ENCODE measurements around the gene REV3L.
"Not testable (repeated sequence)": the region's sequence is repeated elsewhere in the genome, so short reads cannot be mapped to it uniquely, and the experiment has no call there.

The REV3L gene

GRCh38 chr6:111291336-111292259, 191.4 kb downstream of the REV3L start:
- no peak for DNase-seq

GRCh38 chr6:111290689-111291335, 192.2 kb downstream of the REV3L start:
- DNase-seq: not testable (repeated sequence)

GRCh38 chr6:111284356-111284755, 198.7 kb downstream of the REV3L start:
- not testable (repeated sequence) for DNase-seq

DNA sequence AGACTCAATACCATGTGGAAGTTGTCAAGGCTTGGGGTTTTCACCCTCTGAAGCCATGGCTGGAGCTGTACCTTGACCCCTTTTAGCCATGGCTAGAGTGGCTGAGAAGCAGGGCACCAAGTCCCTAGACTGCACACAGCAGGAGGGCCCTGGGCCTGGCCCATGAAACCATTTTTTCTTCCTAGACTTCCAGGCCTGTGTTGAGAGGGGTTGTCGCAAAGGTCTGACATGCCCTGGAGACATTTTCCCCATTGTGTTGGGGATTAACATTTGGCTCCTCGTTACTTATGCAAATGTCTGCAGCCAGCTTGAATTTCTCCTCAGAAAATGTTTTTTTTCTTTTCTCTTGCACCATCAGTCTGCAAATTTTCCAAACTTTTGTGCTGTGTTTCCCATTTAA, 199.3 kb downstream of the REV3L start:
- no peak for DNase-seq

- DNase-seq: no peak
These were observed 200.5 kb downstream of the REV3L start for GRCh38 chr6:111282515-111282914.

- no peak for DNase-seq
These were observed 202.5 kb downstream of the REV3L start for GRCh38 chr6:111280445-111280955.

DNA sequence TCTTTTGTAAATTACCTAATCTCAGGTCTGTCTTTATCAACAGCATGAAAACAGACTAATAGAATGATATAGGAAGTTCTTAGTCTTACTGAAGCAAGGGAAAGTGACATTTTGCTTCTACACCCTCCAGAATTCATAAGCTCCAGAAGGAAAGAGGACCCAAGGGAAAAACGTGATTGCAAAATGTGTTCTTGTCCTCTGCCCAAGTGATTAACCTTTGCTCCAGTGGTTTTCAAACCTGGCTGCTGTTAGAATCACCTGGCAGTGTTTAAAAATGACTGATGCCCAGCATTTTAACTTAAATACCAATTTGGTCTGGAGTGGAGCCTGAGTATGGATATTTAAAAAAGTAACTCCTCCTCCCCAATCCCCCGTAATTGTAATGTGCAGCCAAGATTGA, 204.3 kb downstream of the REV3L start:
- no peak for DNase-seq

DNA sequence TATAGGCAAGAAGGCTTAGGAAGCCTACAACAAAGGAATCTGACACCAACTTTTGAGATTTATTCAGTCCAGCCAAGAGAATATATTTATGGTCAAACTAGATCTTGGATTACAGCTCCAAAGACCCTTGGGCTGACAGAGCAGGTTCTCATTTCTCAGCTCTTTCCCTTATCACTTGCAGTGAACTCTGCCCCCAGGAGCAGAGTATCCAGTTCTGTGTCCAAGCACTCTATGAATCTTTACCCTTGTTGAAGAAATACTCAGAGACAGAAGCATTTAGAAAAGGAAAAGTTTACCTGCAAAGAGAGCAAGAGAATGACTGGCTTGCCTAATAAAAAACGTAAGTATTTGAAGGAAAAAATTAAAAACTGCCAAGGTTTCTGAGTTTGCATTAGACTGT, 205.2 kb downstream of the REV3L start:
- DNase-seq: no peak

GRCh38 chr6:111276736-111277135, 206.3 kb downstream of the REV3L start:
- DNase-seq: no peak

GRCh38 chr6:111276335-111276734, 206.7 kb downstream of the REV3L start:
- no peak for DNase-seq

GRCh38 chr6:111274593-111275217, 208.3 kb downstream of the REV3L start:
- DNase-seq: no peak

DNA sequence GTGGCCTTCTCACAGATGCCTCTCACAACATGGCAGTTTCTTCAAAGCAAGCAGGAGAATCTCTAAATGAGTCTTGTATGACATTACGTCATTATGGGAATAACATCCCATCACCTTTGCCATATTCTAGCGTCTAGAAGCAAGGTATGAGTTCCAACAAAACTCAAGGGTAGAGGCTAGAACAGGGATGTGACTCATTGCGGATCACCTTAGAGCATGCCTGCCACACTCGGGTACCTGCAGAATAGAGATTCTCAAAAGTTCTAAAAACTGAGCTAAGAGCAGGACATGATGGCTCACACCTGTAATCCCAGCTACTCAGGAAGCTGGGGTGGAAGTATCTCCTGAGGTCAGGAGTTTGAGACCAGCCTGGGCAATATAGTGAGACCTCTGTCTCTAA, 212.9 kb downstream of the REV3L start:
- no peak for DNase-seq

GRCh38 chr6:111269401-111269970, 213.5 kb downstream of the REV3L start:
- no peak for DNase-seq

- no peak for DNase-seq
These were observed 215.2 kb downstream of the REV3L start for GRCh38 chr6:111267764-111268333.

GRCh38 chr6:111266276-111266675, 216.7 kb downstream of the REV3L start:
- no peak for DNase-seq

DNA sequence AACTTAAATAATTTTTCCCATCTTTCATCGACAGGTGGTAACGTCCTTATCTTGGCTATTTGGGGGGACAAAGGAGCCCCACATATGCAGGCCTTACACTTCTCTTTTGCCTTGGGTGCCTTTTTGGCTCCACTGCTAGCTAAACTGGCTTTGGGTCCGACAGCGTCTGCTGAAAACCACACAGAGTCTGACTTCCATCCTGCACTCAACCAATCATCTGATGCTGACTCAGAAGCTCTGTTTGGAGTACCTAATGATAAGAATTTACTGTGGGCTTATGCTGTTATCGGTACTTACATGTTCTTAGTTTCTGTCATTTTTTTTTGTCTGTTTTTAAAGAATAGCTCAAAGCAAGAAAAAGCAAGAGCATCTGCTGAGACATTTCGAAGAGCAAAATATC, 217.2 kb downstream of the REV3L start:
- DNase-seq: no peak

- no peak for DNase-seq
These were observed 219.2 kb downstream of the REV3L start for GRCh38 chr6:111263837-111264236.

GRCh38 chr6:111260570-111261298, 222.3 kb downstream of the REV3L start:
- no peak for DNase-seq

GRCh38 chr6:111259089-111259831, 223.8 kb downstream of the REV3L start:
- peak; percentile 98 for DNase-seq

DNA sequence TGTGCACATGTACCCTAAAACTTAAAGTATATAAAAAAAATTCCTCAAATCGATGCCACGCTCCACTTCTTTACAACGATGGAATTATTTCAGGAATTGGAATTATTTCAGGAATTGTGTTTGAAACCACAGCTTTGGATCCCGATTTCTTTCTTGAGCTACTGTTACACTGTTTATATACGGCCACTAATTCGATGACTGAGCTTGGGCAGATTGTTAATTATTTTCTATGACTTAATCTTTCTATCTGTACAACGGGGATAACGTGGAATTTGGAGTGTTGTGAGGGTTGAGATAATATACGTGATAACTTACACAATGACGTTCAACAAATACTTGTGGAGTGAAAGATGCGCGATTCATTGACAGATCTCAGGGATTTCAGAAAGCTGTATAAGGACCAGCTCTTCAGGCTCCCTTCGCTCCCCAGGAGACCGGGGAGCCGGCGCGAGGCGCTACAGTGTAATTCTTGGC, 224.4 kb downstream of the REV3L start:
- no peak for DNase-seq

- DNase-seq: no peak
These were observed 225.0 kb downstream of the REV3L start for GRCh38 chr6:111258010-111258409.
